Epidermal melanocyte (primary cell): ENCODE measurements around the gene FSTL4.
"Not testable (repeated sequence)": the region's sequence is repeated elsewhere in the genome, so short reads cannot be mapped to it uniquely, and the experiment has no call there.

Experiments
- DNase-seq: peaks from one replicate; pipeline ENCODE4 v3.0.0; 2011; ENCODE audit warnings: low spot score; ENCODE audit not compliant: insufficient read length

FSTL4 gene

DNA sequence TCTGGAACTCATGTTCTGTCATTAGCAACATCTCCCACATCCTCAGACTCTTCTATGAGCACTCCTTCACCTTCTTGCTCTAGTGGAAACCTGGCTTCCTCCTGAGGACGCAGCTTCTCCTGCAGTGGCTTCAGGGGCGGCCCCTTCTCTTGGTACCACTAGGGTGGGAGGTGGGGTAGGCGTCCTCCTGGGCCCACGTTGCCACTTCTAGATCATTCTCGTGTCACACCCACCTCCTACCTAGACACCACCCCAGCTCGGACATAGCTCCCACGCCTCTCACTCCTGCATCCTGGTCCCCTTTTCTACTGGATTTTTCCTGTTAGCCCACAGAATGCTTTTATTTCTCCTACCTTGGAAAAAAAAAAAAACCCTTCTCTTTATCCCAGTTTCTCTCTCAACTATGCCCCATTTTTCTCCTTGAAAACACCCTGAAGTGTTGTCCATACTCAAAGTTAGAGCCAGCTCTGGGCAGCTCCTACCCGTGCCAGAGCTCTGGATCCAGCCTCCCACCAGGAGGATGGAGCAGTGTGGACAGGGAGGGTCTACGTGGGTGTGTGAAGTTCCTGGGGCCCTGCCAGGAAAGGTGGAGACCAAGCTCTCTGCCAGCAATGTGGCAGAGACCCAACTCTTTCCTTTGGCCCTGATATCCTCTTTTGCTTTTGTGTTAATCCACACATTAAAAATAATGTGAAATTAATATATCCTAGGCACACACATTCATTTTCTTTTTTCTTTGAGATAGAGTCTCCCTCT is 381.3 kb downstream of the FSTL4 start:
- no peak for DNase-seq

DNA sequence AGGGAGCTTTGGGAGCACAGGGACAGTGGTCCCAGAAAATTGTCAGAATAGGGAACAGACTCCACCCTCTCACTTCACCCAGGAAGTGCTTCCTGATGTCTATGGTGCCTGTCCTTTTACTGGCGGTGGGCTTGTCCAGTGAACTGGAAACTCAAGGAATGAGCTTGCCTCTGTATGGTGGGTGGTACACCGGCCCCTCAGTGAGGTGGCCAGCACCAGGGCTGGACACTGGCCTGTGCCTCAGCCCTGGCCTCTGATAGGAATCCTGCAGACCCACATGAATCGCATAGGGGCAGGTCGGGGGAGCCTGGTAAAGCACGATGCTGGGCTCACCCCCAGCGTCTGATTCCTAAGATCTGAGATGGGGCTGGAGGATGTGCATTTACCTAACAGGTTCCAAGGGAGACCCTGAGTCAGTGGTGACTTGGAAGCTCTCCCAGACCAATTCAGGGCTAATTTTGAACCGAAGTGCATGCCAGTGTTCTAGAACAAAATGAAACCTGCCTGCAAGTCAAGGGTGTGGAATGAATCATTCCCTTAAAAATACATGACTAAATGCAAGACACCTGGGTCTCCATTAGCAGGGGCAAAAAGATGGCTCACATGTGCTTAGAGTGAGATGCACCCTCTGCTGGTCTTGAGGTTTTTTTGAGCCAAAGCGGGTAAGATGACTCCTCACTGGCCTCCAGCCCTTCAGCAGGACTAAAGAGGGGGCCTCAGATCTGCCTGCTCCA is 382.2 kb downstream of the FSTL4 start:
- DNase-seq: no peak

DNA sequence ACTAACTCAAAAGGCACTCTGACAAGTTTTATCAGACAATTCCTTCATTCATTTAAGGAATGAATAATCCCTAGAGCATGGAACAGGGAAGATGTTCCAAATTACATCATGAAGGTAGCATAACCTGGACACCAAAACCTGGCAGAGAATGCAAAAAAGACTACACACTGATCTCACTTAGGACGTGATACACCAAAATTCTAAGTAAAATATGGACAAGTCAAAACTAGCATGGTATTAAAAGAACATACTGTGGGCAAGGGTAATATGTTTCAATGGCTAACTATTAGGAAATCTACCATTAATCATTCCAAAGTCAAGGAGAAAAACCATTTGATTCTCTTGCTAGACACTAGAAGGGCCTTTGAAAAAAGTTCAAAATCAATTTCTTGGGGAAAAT is 384.0 kb downstream of the FSTL4 start:
- no peak for DNase-seq

DNA sequence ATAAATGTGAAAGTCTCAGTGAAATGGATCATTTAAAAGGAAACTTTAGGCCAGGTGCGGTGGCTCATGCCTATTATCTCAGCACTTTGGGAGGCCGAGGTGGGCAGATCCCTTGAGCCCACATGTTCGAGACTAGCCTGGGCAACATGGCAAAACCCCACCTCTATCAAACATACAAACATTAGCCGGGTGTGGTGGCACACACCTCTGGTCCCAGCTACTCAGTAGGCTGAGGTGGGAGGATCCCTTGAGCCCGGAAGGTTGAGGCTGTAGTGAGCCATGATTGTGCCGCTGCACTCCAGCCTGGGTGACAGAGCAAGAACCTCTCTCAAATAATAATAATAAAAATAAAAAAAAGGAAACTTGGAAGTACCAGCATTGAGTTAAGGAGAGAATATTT is 384.4 kb downstream of the FSTL4 start:
- no peak for DNase-seq

DNA sequence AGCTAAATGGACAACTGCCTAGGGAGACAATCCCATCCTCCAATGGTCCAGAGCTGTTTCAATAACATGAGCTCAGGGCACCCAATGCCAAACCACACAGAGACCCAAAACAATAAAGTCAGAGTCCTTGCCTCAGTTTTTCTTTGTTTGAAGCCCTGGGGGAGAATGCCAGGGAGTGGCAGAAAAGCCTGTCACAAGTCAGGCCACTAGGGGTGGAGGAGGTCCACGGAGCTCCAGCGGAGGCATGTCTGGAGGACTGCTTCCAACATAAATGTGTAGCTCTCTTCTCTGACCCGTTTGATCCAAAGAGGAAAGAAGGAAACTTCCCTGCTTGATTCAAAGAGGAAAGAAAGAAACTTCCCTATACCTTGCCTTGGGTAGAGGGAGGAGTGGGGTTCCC is 385.3 kb downstream of the FSTL4 start:
- DNase-seq: no peak

DNA sequence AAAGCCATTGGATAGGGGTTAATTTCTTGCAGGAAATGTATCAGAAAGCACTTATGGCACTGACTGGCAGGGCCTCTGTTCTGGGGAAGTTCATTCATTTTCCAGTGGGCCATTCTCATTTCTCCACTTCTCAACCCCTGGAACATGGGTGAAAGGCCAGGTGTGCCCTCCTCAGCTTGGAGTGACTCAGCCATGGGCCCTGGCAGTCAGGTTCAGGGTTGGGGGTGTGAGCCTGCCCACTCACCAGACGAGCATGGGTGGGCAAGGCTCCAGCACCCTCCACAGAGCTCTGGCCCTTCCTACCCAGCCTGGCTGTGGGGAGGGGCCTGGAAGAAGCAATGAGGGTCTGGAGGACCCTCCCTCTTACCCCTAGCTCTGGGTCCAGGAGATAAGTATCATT is 386.2 kb downstream of the FSTL4 start:
- DNase-seq: no peak

DNA sequence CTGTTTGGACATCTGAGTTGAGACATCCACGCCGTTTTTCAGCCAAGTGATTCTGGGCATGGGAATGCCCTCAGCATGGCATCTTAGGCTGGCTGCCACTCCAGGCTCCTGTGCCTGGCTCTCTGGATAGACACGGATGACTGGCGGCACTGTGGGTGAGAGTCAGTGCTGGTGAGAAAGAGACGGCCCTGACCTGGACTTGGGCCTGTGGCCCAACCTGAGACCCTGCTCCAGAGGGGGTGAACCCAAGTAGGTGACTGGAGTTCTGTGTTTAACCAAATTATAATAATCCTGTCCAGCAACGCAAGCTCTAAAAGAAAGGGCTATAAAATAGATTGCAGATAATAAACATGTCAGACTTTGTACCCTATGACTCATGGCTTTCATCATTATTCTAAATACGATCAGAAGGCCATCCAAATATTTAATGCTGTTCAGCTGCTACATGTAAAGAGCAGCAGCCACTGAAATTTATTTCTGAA is 386.6 kb downstream of the FSTL4 start:
- DNase-seq: no peak

DNA sequence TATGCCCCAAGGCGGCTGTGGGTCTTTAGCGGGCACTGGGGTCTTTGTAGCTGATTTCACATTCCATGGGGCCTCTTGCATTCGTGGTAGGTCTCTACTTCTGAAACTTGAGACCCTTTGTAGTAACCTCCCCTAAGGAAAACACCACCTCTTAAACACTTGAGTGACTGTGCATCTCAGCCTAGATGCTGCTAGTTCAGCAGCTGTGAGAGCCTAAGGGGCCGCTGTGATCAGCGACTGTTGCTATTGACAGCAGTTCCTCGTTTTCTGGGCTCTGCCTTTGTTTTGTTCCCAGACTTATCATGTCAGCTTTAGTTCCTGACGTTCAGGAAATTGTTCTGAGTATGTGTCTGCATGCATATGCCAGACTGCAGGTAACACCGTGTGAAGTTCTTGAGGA is 389.4 kb downstream of the FSTL4 start:
- DNase-seq: no peak

DNA sequence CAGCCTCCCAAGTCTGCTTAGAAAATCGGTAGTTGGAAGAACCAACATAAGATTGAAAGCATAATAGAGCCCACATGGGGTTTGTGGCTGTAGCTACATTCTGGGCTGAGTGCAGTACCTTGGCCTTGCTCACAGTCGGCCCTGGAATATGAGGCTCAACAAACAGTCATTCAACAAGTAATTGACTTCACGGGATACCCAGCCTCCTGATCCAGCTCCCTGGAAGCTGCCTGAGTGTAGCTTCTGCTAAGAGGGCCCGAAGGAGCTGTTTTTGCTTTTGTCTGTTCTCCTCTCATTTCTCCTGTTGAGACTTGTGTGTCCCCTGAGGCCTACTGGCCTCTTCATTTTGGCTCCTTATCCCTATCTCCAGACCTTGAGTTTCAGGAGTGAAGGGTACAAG is 389.8 kb downstream of the FSTL4 start:
- DNase-seq: no peak

DNA sequence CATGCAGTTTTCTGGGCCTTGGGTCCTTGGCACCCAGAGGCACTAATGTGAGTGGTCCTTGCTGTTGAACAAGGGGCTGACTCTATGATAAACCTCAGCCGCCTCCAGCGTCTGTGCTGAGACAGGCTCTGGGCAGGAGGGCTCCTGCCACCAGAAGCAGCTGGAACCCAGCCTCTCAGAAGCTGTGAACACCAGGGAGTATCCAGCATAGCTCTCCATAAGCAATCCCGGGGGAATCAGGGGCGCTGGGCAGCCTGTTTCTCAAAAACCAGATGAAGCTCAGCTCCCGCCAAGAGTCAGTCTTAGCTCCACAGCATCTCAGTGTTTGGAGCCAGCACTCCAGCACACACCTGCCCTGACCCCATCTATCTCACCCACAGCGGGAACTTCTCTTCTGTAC is 390.3 kb downstream of the FSTL4 start:
- no peak for DNase-seq

DNA sequence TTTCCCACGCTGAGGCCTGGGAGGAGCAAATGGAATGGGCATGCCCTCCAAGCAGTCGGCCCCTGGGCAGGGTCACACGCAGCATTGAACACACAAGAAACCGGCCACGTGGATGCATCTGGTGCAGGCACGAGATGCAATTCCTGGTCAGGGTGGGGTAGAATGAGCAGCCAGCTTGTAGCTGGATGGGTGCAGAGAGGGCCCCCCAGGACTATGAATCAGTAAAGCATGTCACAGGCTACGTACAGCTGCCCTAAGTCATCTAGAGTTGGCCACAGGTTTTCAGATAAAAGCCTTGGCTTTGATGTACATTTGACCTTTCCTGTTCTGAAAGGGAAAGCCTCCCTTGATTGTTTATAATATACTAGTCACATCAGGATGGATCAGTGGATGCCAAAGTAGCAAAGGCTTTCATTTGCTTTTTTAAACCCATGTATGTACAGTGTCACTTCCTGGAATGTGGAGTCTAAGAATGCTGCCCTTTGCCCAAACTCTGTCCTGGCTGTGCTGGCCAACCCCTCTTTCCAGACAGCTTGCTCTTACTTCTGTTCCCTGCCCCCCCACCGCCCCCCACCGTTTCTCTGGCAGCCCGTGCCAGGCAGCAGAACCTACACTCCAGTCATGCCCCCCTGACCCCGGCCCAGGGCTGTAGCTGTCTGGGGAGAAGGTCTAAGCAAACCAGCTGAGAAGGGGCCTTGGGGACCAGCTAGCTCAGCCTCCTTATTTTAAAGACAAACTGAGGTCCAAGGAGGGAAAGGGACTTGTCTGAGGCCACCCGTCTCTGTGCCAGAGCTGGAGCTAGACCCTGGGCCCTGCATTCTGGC is 391.3 kb downstream of the FSTL4 start:
- DNase-seq: no peak

DNA sequence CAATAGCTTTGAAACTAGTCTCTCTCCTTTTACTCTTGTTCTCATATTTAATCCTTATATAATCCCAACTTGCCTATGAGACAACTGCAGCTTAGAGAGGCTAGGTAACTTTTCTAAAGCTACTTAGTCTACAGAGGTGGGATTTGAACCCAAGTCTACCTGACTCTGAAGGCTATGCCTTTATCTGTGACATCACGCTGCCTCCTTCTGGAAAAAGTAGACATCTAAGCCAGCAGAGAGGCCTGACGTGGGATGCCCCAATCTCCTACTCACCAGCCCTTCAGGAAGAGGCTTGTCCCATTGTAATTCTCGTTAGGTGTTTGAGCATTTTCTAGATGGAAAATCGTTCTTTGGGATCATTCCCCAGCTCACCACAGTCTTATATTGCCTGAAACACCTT is 393.0 kb downstream of the FSTL4 start:
- no peak for DNase-seq

DNA sequence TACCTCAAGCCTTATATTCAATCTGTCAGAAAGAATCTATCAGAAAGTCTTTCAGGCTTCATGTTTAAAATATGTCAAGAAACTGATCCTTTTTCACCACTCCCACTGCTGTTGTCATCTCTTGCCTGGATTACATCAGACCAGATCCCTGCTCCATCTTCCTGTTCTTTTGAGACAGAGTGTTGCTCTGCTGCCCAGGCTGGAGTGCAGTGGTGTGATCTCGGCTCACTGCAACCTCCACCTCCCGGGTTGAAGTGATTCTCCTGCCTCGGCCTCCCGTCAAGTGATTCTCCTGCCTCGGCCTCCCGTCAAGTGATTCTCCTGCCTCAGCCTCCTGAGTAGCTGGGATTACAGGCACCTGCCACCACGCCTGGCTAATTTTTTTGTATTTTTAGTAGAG is 396.2 kb downstream of the FSTL4 start:
- not testable (repeated sequence) for DNase-seq

DNA sequence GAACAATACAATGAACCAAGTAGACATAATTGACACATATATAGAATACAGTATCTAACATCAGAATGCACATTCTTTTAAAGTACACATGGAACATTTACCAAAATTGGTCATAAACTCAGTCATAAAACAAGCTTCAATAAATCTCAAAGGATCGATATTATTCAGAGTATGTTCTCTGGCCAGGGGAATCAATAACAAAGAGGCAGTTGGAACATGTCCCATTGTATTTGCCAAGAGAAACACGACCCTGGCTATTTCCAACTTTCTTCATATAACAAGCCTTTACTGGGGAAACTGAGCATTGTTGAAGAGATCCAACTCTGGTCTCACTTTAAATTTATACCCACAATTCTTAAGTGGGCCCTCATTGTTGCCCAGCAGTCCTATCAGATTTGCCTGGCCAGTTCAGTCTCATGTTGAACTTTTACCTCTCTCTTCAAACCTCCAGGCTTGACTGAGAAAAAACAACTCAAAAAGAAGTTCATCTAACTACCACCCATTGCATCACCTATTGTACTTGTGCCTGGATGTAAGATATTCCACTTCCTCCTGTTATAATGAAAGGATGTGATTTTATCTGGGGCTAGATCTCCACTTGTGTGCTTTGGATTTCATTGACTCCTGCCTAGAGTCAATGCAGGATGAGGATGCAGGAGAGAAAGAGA is 398.1 kb downstream of the FSTL4 start:
- DNase-seq: no peak

DNA sequence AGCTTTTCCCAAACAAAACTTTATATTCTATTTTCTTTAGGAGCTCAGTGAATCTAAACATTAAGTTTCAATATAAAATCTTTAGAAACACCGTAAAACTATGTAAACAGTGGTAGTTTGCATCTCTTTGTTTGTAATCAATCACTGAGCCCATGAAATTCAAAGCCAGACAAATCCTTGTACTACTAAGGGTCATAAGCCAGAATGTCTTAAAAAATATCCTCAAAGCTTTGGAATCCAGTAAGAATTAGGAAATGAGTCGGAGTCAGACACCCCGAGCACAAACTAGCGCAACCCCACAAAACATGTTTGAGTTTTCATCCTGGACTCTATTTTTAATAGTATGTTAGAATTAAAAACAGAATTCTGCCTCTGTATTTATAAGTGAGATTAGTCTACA is 406.7 kb downstream of the FSTL4 start:
- DNase-seq: no peak

DNA sequence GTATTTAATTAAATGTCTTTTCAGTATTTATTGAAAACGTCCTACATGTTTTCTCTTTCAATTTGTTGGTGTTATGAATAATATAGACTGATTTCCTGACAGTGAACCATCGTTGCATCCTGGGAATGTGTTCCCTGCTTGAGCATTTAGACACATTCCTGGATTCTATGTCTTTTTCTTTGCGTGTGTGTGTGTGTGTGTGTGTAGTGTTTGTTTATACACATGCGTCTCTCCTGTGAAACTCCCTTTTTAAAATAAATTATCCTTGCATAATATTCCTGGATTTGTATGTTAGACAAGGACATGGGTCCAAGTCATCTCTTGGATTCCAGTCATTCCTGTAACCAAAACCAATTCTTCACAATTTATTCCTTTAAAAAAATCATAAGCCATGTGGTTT is 407.1 kb downstream of the FSTL4 start:
- DNase-seq: no peak

DNA sequence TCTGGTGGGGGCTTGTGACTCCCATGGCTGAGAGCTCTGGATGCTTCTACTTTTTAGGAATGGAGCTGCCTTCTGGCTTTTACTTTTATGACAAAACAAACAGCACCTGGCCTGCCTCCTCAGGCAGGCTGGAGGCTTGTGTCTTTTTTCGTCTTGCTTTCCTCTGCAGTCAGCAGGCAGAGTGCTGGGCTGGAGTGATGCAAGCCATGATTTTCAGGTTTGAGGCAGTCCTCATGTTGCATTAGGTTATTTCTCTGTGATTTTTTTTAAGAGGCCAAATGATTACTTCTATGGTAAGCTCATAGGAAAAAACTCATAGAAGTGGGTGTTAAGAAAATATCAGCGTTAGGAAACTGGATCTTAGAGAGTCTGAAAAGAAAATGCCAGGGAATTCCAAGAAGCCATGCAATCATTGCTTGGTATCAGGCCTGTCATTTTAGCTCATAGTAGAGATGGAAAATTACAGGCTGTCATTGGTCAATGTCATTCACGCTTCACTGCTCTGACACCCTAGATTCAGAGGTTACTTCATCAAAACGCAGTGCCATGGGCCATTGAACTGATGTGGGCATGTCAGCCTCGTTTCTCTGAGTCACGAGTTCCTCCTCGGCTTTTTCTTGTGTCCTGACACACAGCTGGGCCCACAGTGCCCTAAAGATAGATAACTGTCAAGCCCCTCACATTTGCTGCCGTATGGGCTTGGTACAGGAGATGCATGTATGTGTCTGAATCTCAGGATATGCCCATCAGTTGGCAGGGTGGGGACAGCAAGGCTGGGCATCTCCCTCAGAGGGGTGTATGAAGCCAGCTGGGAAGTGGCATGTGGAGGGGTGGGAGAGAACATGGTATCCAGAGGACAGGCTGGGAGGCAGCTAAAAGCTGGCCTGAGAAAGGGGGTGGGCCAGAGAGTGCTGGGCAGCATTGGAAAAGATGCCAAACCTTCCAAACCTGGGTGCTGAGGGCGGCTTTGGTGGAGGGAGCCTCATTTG is 408.7 kb downstream of the FSTL4 start:
- DNase-seq: no peak

DNA sequence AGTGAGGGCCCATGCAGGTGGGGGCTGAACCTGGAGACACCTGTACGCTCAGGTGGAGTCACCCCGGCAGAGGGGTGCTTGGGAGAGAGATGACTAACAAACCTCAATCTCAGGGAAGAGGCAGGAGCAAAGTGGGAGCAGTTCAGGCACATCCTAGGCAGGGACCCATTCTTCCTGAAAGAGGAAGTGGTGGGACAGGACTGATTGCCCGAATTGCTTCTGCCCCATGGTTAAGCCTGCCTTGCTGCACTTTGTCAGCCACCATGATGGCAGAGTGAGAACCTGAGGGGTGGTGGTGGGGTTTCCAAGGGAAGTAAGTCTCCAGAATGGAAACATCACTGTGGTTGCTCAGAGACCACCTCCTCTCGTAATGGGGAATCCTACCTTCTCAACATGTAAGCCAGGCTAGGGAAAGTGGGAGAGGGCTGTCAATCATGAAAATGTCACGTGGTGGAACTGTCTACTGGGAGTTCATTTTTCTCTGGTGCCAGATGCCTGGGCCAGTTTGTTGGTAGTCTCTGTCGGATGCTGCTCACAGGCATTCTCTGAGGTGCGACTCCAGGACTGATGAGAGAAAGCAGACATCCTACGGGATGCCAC is 410.2 kb downstream of the FSTL4 start:
- DNase-seq: no peak

DNA sequence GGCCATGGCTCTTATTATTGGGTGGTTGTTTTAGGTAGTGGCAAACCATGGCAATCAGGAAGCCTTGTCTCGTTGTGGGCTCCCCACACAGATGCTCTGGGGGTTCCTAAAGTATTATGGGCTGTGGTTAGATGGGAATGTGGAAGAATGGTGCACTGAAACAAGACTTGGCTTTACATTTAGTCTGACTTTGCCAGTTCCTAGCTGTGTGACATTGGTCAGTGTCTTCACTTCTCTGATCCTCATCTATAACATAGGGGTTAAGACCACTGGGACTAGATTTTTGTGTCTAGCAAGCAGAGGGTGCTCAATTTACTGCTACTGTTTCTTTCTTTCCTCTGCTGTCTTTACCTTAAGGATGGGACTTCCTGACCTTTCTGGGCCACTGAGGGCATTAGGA is 411.0 kb downstream of the FSTL4 start:
- DNase-seq: no peak

DNA sequence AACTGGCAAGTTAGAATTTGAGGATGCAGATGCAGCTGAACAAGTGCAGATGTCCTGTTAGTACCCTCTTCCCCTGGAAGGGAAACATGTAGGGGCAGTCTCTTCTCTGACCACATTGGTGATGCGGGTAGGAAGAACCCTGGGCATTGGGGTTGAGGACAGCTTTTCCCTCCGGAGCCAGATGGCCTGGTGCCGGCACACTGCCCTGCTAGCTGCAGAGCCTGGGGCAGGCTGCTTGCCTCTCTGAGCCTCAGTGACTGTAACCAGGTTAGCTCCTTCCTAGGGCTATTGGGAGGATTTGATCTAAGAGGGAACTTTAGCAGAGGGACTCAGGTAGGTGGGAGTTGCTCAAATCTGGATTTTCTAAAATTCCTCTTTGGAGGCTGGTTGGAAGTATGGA is 412.1 kb downstream of the FSTL4 start:
- no peak for DNase-seq
